ENCODE data around the gene MRPL23.

The MRPL23 gene

DNA sequence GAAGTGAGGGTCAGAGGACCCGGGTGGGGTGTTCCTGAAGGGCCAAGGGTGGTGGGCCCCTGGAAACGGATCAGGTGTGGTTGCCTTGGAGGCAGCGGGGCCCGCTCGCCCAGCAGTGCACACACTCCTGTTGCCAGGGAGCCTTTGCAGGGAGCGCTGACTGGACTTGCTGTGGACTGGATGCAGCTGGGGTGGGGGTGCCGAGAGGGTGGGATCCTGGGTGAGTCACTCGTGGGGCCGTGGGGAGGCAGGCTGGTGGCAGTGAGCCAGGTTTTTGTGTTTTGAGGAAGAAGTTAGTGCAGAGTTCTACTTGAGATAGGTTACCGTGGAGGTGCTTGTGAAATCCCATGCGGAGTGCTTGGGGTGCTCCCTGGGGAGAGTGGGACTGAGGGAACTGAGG lies 1.3 kb downstream of the MRPL23 start:
- H4K8ac ChIP-seq (ENCODE audit: low read length): no peak overlapping the region
- no CpG with 5 or more reads among the region's 11 CpGs for WGBS

DNA sequence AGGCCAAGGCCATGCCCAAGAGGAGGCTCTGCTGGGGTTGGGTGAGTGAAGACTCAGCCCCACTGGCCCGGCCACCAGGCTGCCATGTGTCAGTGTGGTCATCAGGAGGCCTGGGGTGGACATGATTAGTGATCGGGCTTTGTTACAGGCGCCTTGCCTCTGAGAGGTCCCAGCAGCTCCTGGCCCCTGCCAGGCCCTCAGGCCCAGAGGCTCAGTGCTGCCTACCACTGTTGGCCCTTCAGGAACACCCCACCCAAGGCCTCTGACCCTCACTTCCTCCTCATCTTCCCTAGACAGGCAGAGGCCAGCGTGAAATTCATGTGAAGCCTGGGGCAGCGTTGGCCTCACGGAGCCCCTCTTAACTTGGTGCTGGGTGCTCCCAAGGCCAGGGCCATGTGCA lies 2.2 kb downstream of the MRPL23 start:
- DNase-seq: no peak
- H2BK15ac ChIP-seq (ENCODE audit: low read depth, poor library complexity, severe bottlenecking): no peak overlapping the region
- H3K9ac ChIP-seq (ENCODE audit: low read length): no peak overlapping the region
- no peak overlapping the region for H3K18ac ChIP-seq (ENCODE audit: low read depth in 1 of 2, low read length in 2 of 2)
- H2AFZ ChIP-seq (ENCODE audit: low read depth, low read length): no peak overlapping the region
- no peak overlapping the region for H3K27ac ChIP-seq (ENCODE audit: low read length, poor library complexity, severe bottlenecking)
- H3K23ac ChIP-seq (ENCODE audit: low read length in 2 of 2): no peak overlapping the region
- H2AK5ac ChIP-seq (ENCODE audit: low read length, severe bottlenecking): no peak overlapping the region
- no peaks in the 10 kb centered on the region for H3K9me3 ChIP-seq (ENCODE audit: control insufficient read depth, low read length)
- no peak overlapping the region for H2BK12ac ChIP-seq (ENCODE audit: low read length in 2 of 2)
- no peak overlapping the region for H2BK120ac ChIP-seq (ENCODE audit: low read depth, low read length)
- H3K36me3 ChIP-seq (ENCODE audit: control insufficient read depth in 1 of 2, insufficient read depth in 2 of 2, low read depth in 1 of 2, low read length in 2 of 2): no peaks in the 10 kb centered on the region
- no peaks in the 10 kb centered on the region for H3K27me3 ChIP-seq (ENCODE audit: control insufficient read depth in 1 of 2, insufficient read depth in 1 of 2, low read length in 2 of 2)
- no peak overlapping the region for H4K8ac ChIP-seq (ENCODE audit: low read length)
- H3K4me3 ChIP-seq (ENCODE audit: insufficient read depth in 1 of 2, low read depth in 1 of 2, low read length in 2 of 2): no peak overlapping the region
- no peak overlapping the region for H3K4ac ChIP-seq (ENCODE audit: low read depth in 1 of 2, low read length in 2 of 2)
- no peak overlapping the region for H2BK5ac ChIP-seq (ENCODE audit: low read depth, low read length, poor library complexity, severe bottlenecking)
- H3K14ac ChIP-seq (ENCODE audit: low read length in 2 of 2): no peak overlapping the region
- no peaks in the 10 kb centered on the region for H3K4me1 ChIP-seq (ENCODE audit: control insufficient read depth, insufficient read depth, low read depth, low read length)
- WGBS: no CpG with 5 or more reads among the region's 6 CpGs
- H4K91ac ChIP-seq (ENCODE audit: low read length): no peak overlapping the region
- no peaks in the 10 kb centered on the region for H3K79me1 ChIP-seq (replicated peaks; ENCODE audit: low read length, poor library complexity, severe bottlenecking)
- H3K4me2 ChIP-seq (ENCODE audit: low read length, poor library complexity, severe bottlenecking): no peak overlapping the region

More for the DNA sequence above, 1.3 kb downstream of the MRPL23 start:
- no peak overlapping the region for H3K23ac ChIP-seq (ENCODE audit: low read length in 2 of 2)
- no peak overlapping the region for H3K18ac ChIP-seq (ENCODE audit: low read depth in 1 of 2, low read length in 2 of 2)
- H3K36me3 ChIP-seq (ENCODE audit: control insufficient read depth in 1 of 2, insufficient read depth in 2 of 2, low read depth in 1 of 2, low read length in 2 of 2): no peaks in the 10 kb centered on the region
- no peaks in the 10 kb centered on the region for H3K79me1 ChIP-seq (replicated peaks; ENCODE audit: low read length, poor library complexity, severe bottlenecking)
- H2BK5ac ChIP-seq (ENCODE audit: low read depth, low read length, poor library complexity, severe bottlenecking): no peak overlapping the region
- no peaks in the 10 kb centered on the region for H3K9me3 ChIP-seq (ENCODE audit: control insufficient read depth, low read length)
- H2BK120ac ChIP-seq (ENCODE audit: low read depth, low read length): no peak overlapping the region
- no peak overlapping the region for H2AK5ac ChIP-seq (ENCODE audit: low read length, severe bottlenecking)
- H2BK12ac ChIP-seq (ENCODE audit: low read length in 2 of 2): no peak overlapping the region
- H2AFZ ChIP-seq (ENCODE audit: low read depth, low read length): no peak overlapping the region
- no peak overlapping the region for H3K4ac ChIP-seq (ENCODE audit: low read depth in 1 of 2, low read length in 2 of 2)
- H3K27me3 ChIP-seq (ENCODE audit: control insufficient read depth in 1 of 2, insufficient read depth in 1 of 2, low read length in 2 of 2): no peaks in the 10 kb centered on the region
- no peak overlapping the region for H3K4me2 ChIP-seq (ENCODE audit: low read length, poor library complexity, severe bottlenecking)
- no peak overlapping the region for H2BK15ac ChIP-seq (ENCODE audit: low read depth, poor library complexity, severe bottlenecking)
- no peak overlapping the region for H4K91ac ChIP-seq (ENCODE audit: low read length)
- no peak overlapping the region for H3K14ac ChIP-seq (ENCODE audit: low read length in 2 of 2)
- peaks cover 4% of the 10 kb centered on the region for H3K4me1 ChIP-seq (ENCODE audit: control insufficient read depth, insufficient read depth, low read depth, low read length)
- no peak overlapping the region for H3K27ac ChIP-seq (ENCODE audit: low read length, poor library complexity, severe bottlenecking)
- no peak overlapping the region for H3K9ac ChIP-seq (ENCODE audit: low read length)
- no peak overlapping the region for H3K4me3 ChIP-seq (ENCODE audit: insufficient read depth in 1 of 2, low read depth in 1 of 2, low read length in 2 of 2)
- no peak for DNase-seq

DNA sequence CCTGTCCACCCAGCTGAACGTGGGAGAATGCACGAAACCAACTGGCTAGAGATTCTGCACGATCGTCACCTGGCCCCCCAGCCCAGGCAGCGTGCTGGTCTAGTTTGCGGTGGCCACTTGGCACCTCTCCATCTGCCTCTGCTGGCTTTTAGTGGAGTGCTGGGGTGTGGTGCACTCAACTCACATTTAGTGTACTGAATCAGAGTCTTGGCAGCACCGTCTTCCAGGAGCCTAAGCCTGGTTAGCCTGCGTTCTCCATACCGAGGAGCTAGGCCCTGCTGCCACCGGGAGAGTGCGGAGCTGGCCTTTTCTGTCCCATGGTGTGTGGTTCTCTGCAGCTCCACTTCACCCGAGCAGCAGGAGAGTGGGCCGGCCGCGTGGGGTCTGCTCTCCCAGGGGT lies 2.8 kb downstream of the MRPL23 start:
- H3K79me1 ChIP-seq (replicated peaks; ENCODE audit: low read length, poor library complexity, severe bottlenecking): no peaks in the 10 kb centered on the region
- no peak overlapping the region for H2BK12ac ChIP-seq (ENCODE audit: low read length in 2 of 2)
- H3K18ac ChIP-seq (ENCODE audit: low read depth in 1 of 2, low read length in 2 of 2): no peak overlapping the region
- no CpG with 5 or more reads among the region's 15 CpGs for WGBS
- no peak overlapping the region for H2AFZ ChIP-seq (ENCODE audit: low read depth, low read length)
- H3K4me1 ChIP-seq (ENCODE audit: control insufficient read depth, insufficient read depth, low read depth, low read length): no peaks in the 10 kb centered on the region
- H3K9ac ChIP-seq (ENCODE audit: low read length): no peak overlapping the region
- no peak overlapping the region for H4K8ac ChIP-seq (ENCODE audit: low read length)
- H2BK15ac ChIP-seq (ENCODE audit: low read depth, poor library complexity, severe bottlenecking): no peak overlapping the region
- no peak overlapping the region for H3K27ac ChIP-seq (ENCODE audit: low read length, poor library complexity, severe bottlenecking)
- no peak for DNase-seq
- no peak overlapping the region for H3K4me2 ChIP-seq (ENCODE audit: low read length, poor library complexity, severe bottlenecking)
- H3K14ac ChIP-seq (ENCODE audit: low read length in 2 of 2): no peak overlapping the region
- H3K27me3 ChIP-seq (ENCODE audit: control insufficient read depth in 1 of 2, insufficient read depth in 1 of 2, low read length in 2 of 2): no peaks in the 10 kb centered on the region
- no peak overlapping the region for H3K4ac ChIP-seq (ENCODE audit: low read depth in 1 of 2, low read length in 2 of 2)
- H2BK5ac ChIP-seq (ENCODE audit: low read depth, low read length, poor library complexity, severe bottlenecking): no peak overlapping the region
- H3K9me3 ChIP-seq (ENCODE audit: control insufficient read depth, low read length): no peaks in the 10 kb centered on the region
- H4K91ac ChIP-seq (ENCODE audit: low read length): no peak overlapping the region
- no peak overlapping the region for H2BK120ac ChIP-seq (ENCODE audit: low read depth, low read length)
- no peaks in the 10 kb centered on the region for H3K36me3 ChIP-seq (ENCODE audit: control insufficient read depth in 1 of 2, insufficient read depth in 2 of 2, low read depth in 1 of 2, low read length in 2 of 2)
- H2AK5ac ChIP-seq (ENCODE audit: low read length, severe bottlenecking): no peak overlapping the region
- H3K4me3 ChIP-seq (ENCODE audit: insufficient read depth in 1 of 2, low read depth in 1 of 2, low read length in 2 of 2): no peak overlapping the region
- no peak overlapping the region for H3K23ac ChIP-seq (ENCODE audit: low read length in 2 of 2)

DNA sequence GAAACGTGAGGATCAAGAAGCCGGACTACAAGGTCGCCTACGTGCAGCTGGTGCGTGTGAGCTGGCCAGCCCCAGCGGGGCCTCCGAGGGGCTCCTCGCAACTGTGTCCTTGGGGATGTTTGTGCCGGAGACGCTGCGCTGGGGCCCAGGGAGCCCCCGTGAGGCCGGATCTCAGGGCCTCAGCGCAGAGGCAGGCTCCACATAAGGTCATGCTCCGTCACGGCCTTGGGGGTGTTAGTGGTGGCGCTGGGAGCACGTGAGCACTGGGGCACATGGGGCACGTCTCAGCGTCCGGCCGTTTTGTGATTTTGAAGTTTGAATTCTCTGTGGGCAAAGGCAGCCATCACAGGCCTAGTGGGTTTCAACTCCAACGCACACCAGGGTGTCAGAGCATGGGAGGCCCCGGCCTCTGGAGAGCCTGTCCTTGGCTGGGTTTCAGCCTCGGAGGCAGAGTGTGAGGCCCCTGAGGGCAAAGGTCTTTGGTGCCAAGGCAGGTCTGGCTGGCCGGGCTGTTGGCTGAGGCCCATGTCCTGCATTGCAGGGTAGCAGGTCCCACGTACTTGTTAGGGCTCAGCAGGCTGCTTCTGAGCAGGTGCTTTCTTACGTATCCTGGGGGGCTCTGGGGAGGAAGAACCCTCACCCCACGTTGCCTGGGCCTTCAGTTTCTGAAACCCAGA lies 5.8 kb downstream of the MRPL23 start:
- Histone ChIP-seq H3K4me3 (ENCODE audit: insufficient read depth in 1 of 2, low read depth in 1 of 2, low read length in 2 of 2) (no peak overlapping the region), H3K18ac (ENCODE audit: low read depth in 1 of 2, low read length in 2 of 2) (no peak overlapping the region), H2AK5ac (ENCODE audit: low read length, severe bottlenecking) (no peak overlapping the region), H2BK15ac (ENCODE audit: low read depth, poor library complexity, severe bottlenecking) (no peak overlapping the region), H3K36me3 (ENCODE audit: control insufficient read depth in 1 of 2, insufficient read depth in 2 of 2, low read depth in 1 of 2, low read length in 2 of 2) (no peaks in the 10 kb centered on the region), H3K27ac (ENCODE audit: low read length, poor library complexity, severe bottlenecking) (no peak overlapping the region), H4K91ac (ENCODE audit: low read length) (no peak overlapping the region), H3K4ac (ENCODE audit: low read depth in 1 of 2, low read length in 2 of 2) (no peak overlapping the region), H2BK120ac (ENCODE audit: low read depth, low read length) (no peak overlapping the region), H4K8ac (ENCODE audit: low read length) (no peak overlapping the region), H3K4me2 (ENCODE audit: low read length, poor library complexity, severe bottlenecking) (no peak overlapping the region), H3K14ac (ENCODE audit: low read length in 2 of 2) (no peak overlapping the region), H3K27me3 (ENCODE audit: control insufficient read depth in 1 of 2, insufficient read depth in 1 of 2, low read length in 2 of 2) (no peaks in the 10 kb centered on the region), H3K9ac (ENCODE audit: low read length) (no peak overlapping the region), H2BK12ac (ENCODE audit: low read length in 2 of 2) (no peak overlapping the region), H3K79me1 (replicated peaks; ENCODE audit: low read length, poor library complexity, severe bottlenecking) (no peaks in the 10 kb centered on the region), H2AFZ (ENCODE audit: low read depth, low read length) (no peak overlapping the region), H3K4me1 (ENCODE audit: control insufficient read depth, insufficient read depth, low read depth, low read length) (no peaks in the 10 kb centered on the region), H3K23ac (ENCODE audit: low read length in 2 of 2) (no peak overlapping the region), H2BK5ac (ENCODE audit: low read depth, low read length, poor library complexity, severe bottlenecking) (no peak overlapping the region), H3K9me3 (ENCODE audit: control insufficient read depth, low read length) (no peaks in the 10 kb centered on the region)
- DNase-seq: no peak
- WGBS: no CpG with 5 or more reads among the region's 29 CpGs
